Measurements from ENCODE around the gene MYADML2. TPM values are rescaled to one million over a fixed set of nuclear protein-coding genes. Genes with fewer than 3 reads are reported as not detected.

The MYADML2 gene
- total and polyA plus RNA-seq, 10 of the 15 experiments (the other 5 are each of a cell fraction or from before 2014, with no cell fraction given): not detected

DNA sequence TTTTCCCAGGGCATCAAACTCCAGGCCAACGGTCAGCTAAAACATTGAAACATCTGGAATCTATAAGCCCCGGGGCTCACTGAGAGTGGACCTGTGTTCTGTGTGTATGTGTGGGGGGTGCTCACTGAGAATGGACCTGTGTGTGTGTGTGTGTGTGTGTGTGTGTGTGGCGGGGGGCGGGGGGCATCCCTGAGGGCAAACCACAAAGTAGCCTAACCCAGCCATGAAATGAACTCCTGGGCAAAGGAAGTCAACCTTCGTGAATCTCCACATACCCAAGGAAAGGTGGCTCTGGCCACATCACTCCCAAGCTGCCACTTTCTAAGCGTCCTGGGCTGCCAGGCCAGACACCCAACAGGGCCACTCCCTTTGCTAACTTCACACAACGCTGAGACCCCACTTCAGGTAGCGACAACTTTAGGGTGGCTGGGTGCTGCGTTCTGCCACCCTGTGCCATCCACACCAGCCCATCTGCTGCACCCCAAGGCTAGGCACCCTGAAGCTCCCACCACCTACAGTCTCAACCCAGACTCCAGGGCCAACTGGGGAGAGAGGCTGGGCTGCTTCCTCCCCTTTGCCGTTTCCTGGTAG lies 21.1 kb downstream of the MYADML2 start (continued):
- TF ChIP-seq IRF5 (IDR thresholded peaks at IDR 0.05; ENCODE audit: borderline replicate concordance): no peak
- no peak for TF ChIP-seq HDAC6 (IDR thresholded peaks at IDR 0.05; ENCODE audit: unreplicated experiment)
- no peak for TF ChIP-seq CEBPZ (IDR thresholded peaks at IDR 0.05; ENCODE audit: low read depth, low read length)

Data from GM12878 (cell line).